Measurements from ENCODE around the gene STK32A.

STK32A gene

DNA sequence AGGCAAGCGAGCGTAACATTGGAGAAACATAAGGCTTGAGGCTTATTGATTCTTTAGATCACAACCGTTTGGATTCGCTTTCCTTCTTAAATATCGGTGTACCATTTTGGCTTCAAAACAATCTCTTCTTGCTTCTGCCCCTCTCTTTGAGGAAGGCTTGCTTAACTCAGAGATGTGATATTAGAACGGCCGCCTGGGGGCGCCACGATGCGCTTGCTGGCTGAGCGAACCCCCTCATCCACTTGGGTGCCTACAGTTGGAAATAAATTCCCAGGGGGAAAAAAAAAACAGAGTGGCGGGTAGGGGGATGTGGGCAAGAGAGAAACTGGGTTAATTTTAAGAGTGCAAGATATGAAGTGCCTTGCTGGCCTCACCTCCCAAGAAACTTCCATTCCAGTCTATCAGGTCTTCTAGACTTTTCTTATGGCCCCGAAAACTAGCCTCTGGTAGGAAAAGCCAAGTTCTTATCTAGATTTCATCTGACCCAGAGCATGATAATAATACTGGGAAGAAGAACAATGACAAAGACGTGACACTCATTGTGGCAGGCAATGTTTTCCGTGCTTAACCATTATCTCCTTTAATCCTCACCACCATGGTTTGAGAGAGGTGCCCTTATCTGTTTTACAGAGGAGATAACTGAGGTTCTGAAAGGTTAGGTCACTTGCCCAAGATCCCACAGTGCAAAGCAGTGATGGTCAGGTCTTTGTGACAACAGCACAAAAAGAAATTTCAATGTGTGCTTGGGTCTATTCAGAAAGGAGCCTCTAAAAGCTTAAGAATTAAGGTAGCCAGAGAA is 159.2 kb downstream of the STK32A start:
- no peak for TF ChIP-seq CTCF (conservative IDR thresholded peaks at IDR 0.05)
- no peak overlapping the region for H3K27ac ChIP-seq

DNA sequence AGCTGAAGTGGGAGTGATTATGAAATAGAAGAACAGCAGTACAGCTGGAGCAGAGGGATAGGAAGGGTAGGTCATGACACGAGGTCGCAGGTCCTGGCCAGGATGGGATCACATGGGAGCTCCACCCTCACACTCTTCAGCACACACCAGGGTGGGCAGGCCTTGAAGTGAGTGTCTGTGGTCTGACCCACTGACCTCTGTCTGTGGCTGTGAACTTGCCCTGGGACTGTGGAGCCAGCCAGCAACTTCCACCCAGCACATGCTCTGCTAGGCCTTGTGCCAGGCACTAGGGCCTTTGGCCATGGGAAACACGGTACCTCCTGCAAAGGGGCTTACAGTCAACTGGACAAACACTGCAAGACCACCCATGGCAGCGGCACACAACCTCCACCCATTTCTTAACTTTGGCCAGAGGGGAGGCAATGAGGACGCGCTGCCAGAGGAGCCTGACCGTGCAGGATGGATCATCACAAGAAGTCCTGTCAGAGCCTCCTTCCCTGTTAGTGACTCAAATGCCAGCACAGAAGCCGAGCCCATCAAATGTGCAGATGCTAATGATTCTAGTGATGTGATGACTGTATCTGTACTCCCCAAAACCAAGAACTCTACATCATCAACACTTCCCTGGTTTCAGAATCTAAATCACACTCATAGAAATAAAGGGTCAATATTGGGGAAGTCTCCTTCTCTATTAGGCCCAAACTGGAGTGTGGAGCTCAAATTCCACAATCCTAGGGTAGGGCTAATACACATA is 161.4 kb downstream of the STK32A start:
- no peak overlapping the region for H3K27ac ChIP-seq
- TF ChIP-seq CTCF (conservative IDR thresholded peaks at IDR 0.05), result no peak

- no peak for TF ChIP-seq CTCF (conservative IDR thresholded peaks at IDR 0.05)
- no peak overlapping the region for H3K27ac ChIP-seq
Measured at GRCh38 chr5:147397616-147398015, 162.8 kb downstream of the STK32A start.

- H3K27ac ChIP-seq, result no peak overlapping the region
- no peak for TF ChIP-seq CTCF (conservative IDR thresholded peaks at IDR 0.05)
Measured at GRCh38 chr5:147398860-147399259, 164.0 kb downstream of the STK32A start.

- peak overlapping the region; percentile 59 for H3K27ac ChIP-seq
- no peak for TF ChIP-seq CTCF (conservative IDR thresholded peaks at IDR 0.05)
Measured at GRCh38 chr5:147400126-147400809, 165.4 kb downstream of the STK32A start.

DNA sequence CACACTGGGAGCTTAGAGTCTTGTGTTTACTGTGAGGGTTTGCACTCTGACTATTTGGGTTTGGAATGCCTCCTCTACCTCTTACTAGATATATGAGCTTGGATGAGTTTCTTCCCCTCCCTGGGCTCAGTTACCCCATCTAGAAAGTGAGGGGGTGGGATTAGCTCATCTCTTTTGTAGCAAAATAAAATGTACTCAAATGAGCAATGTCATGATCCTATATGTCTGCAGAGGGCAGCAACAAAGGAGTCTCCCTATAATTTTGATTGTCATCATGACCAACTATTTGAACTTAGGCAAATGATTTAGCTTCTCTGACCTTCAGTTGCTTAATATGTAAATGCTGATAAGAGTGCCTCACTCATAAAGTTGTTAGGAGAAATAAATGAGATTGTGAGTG is 166.1 kb downstream of the STK32A start:
- peak overlapping the region; percentile 59 for H3K27ac ChIP-seq
- TF ChIP-seq CTCF (conservative IDR thresholded peaks at IDR 0.05), result no peak
